Effector memory CD8-positive, alpha-beta T cell (primary cell): Measurements from ENCODE around the gene ITGB2.

Source experiments
- ATAC-seq: fragments of 150-1000 bp; cut with Tn5 transposase; replicated peaks from 2 replicates; pipeline ENCODE4 v1.10.0; 2021; ENCODE audit warnings: mild to moderate bottlenecking, moderate library complexity
- DNase-seq, 3 experiments: peaks; one replicate each; pipeline ENCODE4 v3.0.0; 2021
- H3K27ac Mint-ChIP-seq, 2 donors: one replicate each; pipeline ENCODE4 v1.8.0; 2022; ENCODE audit warnings: mild to moderate bottlenecking in 2 of 2, mixed read lengths in 2 of 2, moderate library complexity in 2 of 2
- H3K27me3 Mint-ChIP-seq, 2 donors: one replicate each; pipeline ENCODE4 v1.8.0; 2022; ENCODE audit warnings: mixed read lengths in 2 of 2
- H3K36me3 Mint-ChIP-seq: one replicate; pipeline ENCODE4 v1.8.0; 2022; ENCODE audit warnings: mild to moderate bottlenecking, moderate library complexity, mixed read lengths; ENCODE audit not compliant: insufficient read depth
- H3K4me1 Mint-ChIP-seq, 2 donors: one replicate each; pipeline ENCODE4 v1.8.0; 2022; ENCODE audit warnings: low read depth in 2 of 2, mixed read lengths in 2 of 2
- H3K4me3 Mint-ChIP-seq, 2 donors: one replicate each; pipeline ENCODE4 v1.8.0; 2022; ENCODE audit warnings: mild to moderate bottlenecking in 2 of 2, mixed read lengths in 2 of 2, moderate library complexity in 2 of 2
- H3K9me3 Mint-ChIP-seq, 2 donors: one replicate each; pipeline ENCODE4 v1.8.0; 2022; ENCODE audit warnings: mixed read lengths in 2 of 2

ITGB2 gene

GRCh38 chr21:44838039-44838895 is 82.4 kb downstream of the ITGB2 start:
- DNase-seq (no peak), ATAC-seq (no peak)
- no peaks in the 10 kb centered on the region for H3K4me1 Mint-ChIP-seq
- no peaks in the 10 kb centered on the region for H3K9me3 Mint-ChIP-seq
- H3K36me3 Mint-ChIP-seq = no peaks in the 10 kb centered on the region
- H3K27ac Mint-ChIP-seq = no peak overlapping the region
- no peak overlapping the region for H3K4me3 Mint-ChIP-seq
- peaks cover 0 to 46% of the 10 kb centered on the region in 2 donors for H3K27me3 Mint-ChIP-seq

GRCh38 chr21:44837537-44837936 is 83.2 kb downstream of the ITGB2 start:
- no peaks in the 10 kb centered on the region for H3K4me1 Mint-ChIP-seq
- ATAC-seq = no peak
- H3K36me3 Mint-ChIP-seq = no peaks in the 10 kb centered on the region
- peaks cover 0 to 39% of the 10 kb centered on the region in 2 donors for H3K27me3 Mint-ChIP-seq
- no peak overlapping the region for H3K4me3 Mint-ChIP-seq
- H3K9me3 Mint-ChIP-seq = no peaks in the 10 kb centered on the region
- DNase-seq = no peak
- H3K27ac Mint-ChIP-seq = no peak overlapping the region

- H3K4me3 Mint-ChIP-seq = no peak overlapping the region
- no peaks in the 10 kb centered on the region for H3K4me1 Mint-ChIP-seq
- no peaks in the 10 kb centered on the region for H3K36me3 Mint-ChIP-seq
- H3K9me3 Mint-ChIP-seq = no peaks in the 10 kb centered on the region
- ATAC-seq (no peak), DNase-seq (no peak)
- peaks cover 0 to 32% of the 10 kb centered on the region in 2 donors for H3K27me3 Mint-ChIP-seq
- H3K27ac Mint-ChIP-seq = no peak overlapping the region
Observed at GRCh38 chr21:44836666-44837471, 83.8 kb downstream of the ITGB2 start.

- ATAC-seq (no peak), DNase-seq (no peak)
- H3K4me1 Mint-ChIP-seq = no peaks in the 10 kb centered on the region
- no peak overlapping the region for H3K27ac Mint-ChIP-seq
- no peak overlapping the region for H3K4me3 Mint-ChIP-seq
- no peaks in the 10 kb centered on the region for H3K36me3 Mint-ChIP-seq
- H3K9me3 Mint-ChIP-seq = no peaks in the 10 kb centered on the region
- H3K27me3 Mint-ChIP-seq = peaks cover 0 to 27% of the 10 kb centered on the region in 2 donors
Observed at GRCh38 chr21:44836349-44836665, 84.4 kb downstream of the ITGB2 start.
